ENCODE results near the gene KDM2B.
"Not testable (repeated sequence)": the region's sequence is repeated elsewhere in the genome, so short reads cannot be mapped to it uniquely, and the experiment has no call there.

Gene KDM2B

GRCh38 chr12:121423682-121424623 lies 156.9 kb downstream of the KDM2B start:
- no peak for DNase-seq

GRCh38 chr12:121423253-121423652 lies 157.6 kb downstream of the KDM2B start:
- no peak for DNase-seq

GRCh38 chr12:121420109-121420508 lies 160.7 kb downstream of the KDM2B start:
- no peak for DNase-seq

GRCh38 chr12:121417847-121418246 lies 163.0 kb downstream of the KDM2B start:
- DNase-seq, result no peak

GRCh38 chr12:121413917-121414316 lies 166.9 kb downstream of the KDM2B start:
- no peak for DNase-seq

- DNase-seq, result no peak
These were observed 175.6 kb downstream of the KDM2B start for GRCh38 chr12:121405211-121405610.

- no peak for DNase-seq
These were observed 176.1 kb downstream of the KDM2B start for GRCh38 chr12:121404734-121405133.

- no peak for DNase-seq
These were observed 177.1 kb downstream of the KDM2B start for GRCh38 chr12:121403721-121404120.

GRCh38 chr12:121400332-121401139 lies 180.3 kb downstream of the KDM2B start:
- DNase-seq, result peak; percentile 55 to 56

- peak; percentile 96 to 97 for DNase-seq
These were observed 181.2 kb downstream of the KDM2B start, which contains the start of gene RNF34 for GRCh38 chr12:121399391-121400331. Gene RNF34 (plus strand): TSS chr12:121400118. CDS start chr12:121400213, 95 bp downstream.

GRCh38 chr12:121398355-121398754 lies 182.5 kb downstream of the KDM2B start:
- DNase-seq, result no peak

- DNase-seq, result no peak
These were observed 183.3 kb downstream of the KDM2B start for GRCh38 chr12:121397521-121397920.

GRCh38 chr12:121392325-121392716 lies 188.5 kb downstream of the KDM2B start:
- DNase-seq, result no peak

GRCh38 chr12:121391619-121392324 lies 189.1 kb downstream of the KDM2B start:
- DNase-seq, result peak; percentile 20 to 25

- DNase-seq, result no peak
These were observed 190.0 kb downstream of the KDM2B start for GRCh38 chr12:121390856-121391255.

GRCh38 chr12:121388421-121388981 lies 192.3 kb downstream of the KDM2B start:
- DNase-seq, result no peak

- not testable (repeated sequence) for DNase-seq
These were observed 195.9 kb downstream of the KDM2B start for GRCh38 chr12:121384891-121385290.

GRCh38 chr12:121383601-121384021 lies 197.2 kb downstream of the KDM2B start:
- no peak for DNase-seq

- no peak for DNase-seq
These were observed 200.9 kb downstream of the KDM2B start for GRCh38 chr12:121379945-121380344.

All from stimulated activated CD4-positive, alpha-beta T cell treated with anti-CD3 and anti-CD28 coated beads, Interleukin-2, amount 100 ng/mL, for 48 hours (primary cell).